Endothelial cell of umbilical vein (primary cell): ENCODE data around the gene FAM187B. TPM values are rescaled to one million over a fixed set of nuclear protein-coding genes. Genes with fewer than 3 reads are reported as not detected.

ENCODE experiments used
- BruUV-seq: library from RNA; stranded (reverse); fragments of 400-500 nt; replicated peaks from 2 replicates; lab custom pipeline; 2021; lab: Mats Ljungman, UMichigan
- CTCF ChIA-PET: fragments of 300-600, 350-600 bp; sonication (Branson Sonifier 250); formaldehyde crosslinking; loops from one replicate; lab custom pipeline; 2021; ENCODE audit warnings: antibody characterized with exemption, inconsistent platforms; lab: Charles Lee
- POLR2A ChIA-PET: fragments of 300-600, 350-600 bp; sonication (Branson Sonifier 250); formaldehyde crosslinking; loops from one replicate; lab custom pipeline; 2021; ENCODE audit warnings: antibody characterized with exemption, inconsistent platforms; lab: Charles Lee
- DNase-seq: peaks from one replicate; pipeline ENCODE4 v3.0.0-alpha.2; 2011; ENCODE audit warnings: low read depth, low spot score
- FAIRE-seq: peaks from 2 replicates; lab custom pipeline; 2011; peaks lifted over from hg19 to GRCh38; lab: Jason Lieb, UNC
- H2AFZ ChIP-seq: 2 replicates; pipeline ENCODE4 v1.6.0; 2012; ENCODE audit warnings: low read depth, low read length, control low read depth, inconsistent platforms
- H3K27ac ChIP-seq: 2 replicates; pipeline ENCODE4 v1.5.1; 2011; ENCODE audit warnings: low read depth, mild to moderate bottlenecking, control low read depth, low read length, moderate library complexity; ENCODE audit not compliant: insufficient read depth
- H3K27me3 ChIP-seq, 2 experiments: 2 replicates each; pipeline versions ENCODE4 v1.6.0 to v1.6.1; 2011; ENCODE audit warnings: low read length in 2 of 2, mixed read lengths in 1 of 2; ENCODE audit not compliant: control insufficient read depth in 2 of 2, insufficient read depth in 2 of 2
- H3K36me3 ChIP-seq, 2 experiments: 2 replicates in 1 of 2; 3 replicates in 1 of 2; pipeline ENCODE4 v1.5.1; 2011; ENCODE audit warnings: low read length in 2 of 2, mild to moderate bottlenecking in 1 of 2, moderate library complexity in 1 of 2; ENCODE audit not compliant: control insufficient read depth in 2 of 2, insufficient read depth in 2 of 2; ENCODE audit errors: extremely low read depth in 1 of 2
- H3K4me1 ChIP-seq: 3 replicates; pipeline ENCODE4 v1.5.1; 2011; ENCODE audit warnings: mild to moderate bottlenecking, low read length; ENCODE audit not compliant: control insufficient read depth, insufficient read depth; ENCODE audit errors: extremely low read depth
- H3K4me2 ChIP-seq: 2 replicates; pipeline ENCODE4 v1.6.1; 2011; ENCODE audit warnings: low read length, control low read depth, mixed read lengths; ENCODE audit not compliant: insufficient read depth
- H3K4me3 ChIP-seq, 3 experiments: fragments of 200-600 bp in 1 of 3; sonication (generic), shearing (Covaris generic) in 1 of 3; replicated peaks in 1 of 3; 2 replicates each; pipeline ENCODE4 v1.5.1; 2011 to 2016; ENCODE audit warnings: control low read depth in 3 of 3, low read length in 3 of 3, mild to moderate bottlenecking in 2 of 3, inconsistent platforms in 1 of 3, low read depth in 1 of 3, moderate library complexity in 1 of 3; ENCODE audit not compliant: insufficient read depth in 1 of 3
- H3K79me2 ChIP-seq: 2 replicates; pipeline ENCODE4 v1.6.0; 2012; ENCODE audit warnings: low read length, inconsistent platforms; ENCODE audit not compliant: control insufficient read depth, insufficient read depth
- H3K9ac ChIP-seq: replicated peaks from 2 replicates; pipeline ENCODE3; 2011; ENCODE audit warnings: low read length, control low read depth; ENCODE audit not compliant: insufficient read depth; ENCODE audit errors: extremely low read depth
- H3K9me1 ChIP-seq: replicated peaks from 3 replicates; pipeline ENCODE4 v1.6.0; 2011; ENCODE audit warnings: mild to moderate bottlenecking, low read length; ENCODE audit not compliant: control insufficient read depth, insufficient read depth; ENCODE audit errors: extremely low read depth
- H3K9me3 ChIP-seq: replicated peaks from 2 replicates; pipeline ENCODE4 v1.5.1; 2012; ENCODE audit warnings: low read length, inconsistent platforms; ENCODE audit not compliant: control insufficient read depth, insufficient read depth
- H4K20me1 ChIP-seq: replicated peaks from 2 replicates; pipeline ENCODE3; 2011; ENCODE audit warnings: mild to moderate bottlenecking, low read length; ENCODE audit not compliant: control insufficient read depth, insufficient read depth; ENCODE audit errors: extremely low read depth
- EZH2 ChIP-seq: IDR thresholded peaks from 2 replicates; pipeline ENCODE4 v1.6.1; 2012; ENCODE audit warnings: borderline replicate concordance, low read depth, mild to moderate bottlenecking, moderate library complexity, low read length, inconsistent platforms; ENCODE audit not compliant: severe bottlenecking
- FOS ChIP-seq: IDR thresholded peaks from 2 replicates; pipeline ENCODE4 v1.6.1; 2011; ENCODE audit warnings: mild to moderate bottlenecking, low read length, moderate library complexity, borderline replicate concordance; ENCODE audit not compliant: insufficient read depth
- GATA2 ChIP-seq: IDR thresholded peaks from 2 replicates; pipeline ENCODE4 v1.7.0; 2011; ENCODE audit warnings: low read depth, mild to moderate bottlenecking, moderate library complexity, mixed read lengths, low read length; ENCODE audit not compliant: insufficient read length, insufficient read depth
- JUN ChIP-seq: IDR thresholded peaks from 2 replicates; pipeline ENCODE4 v1.6.1; 2011; ENCODE audit warnings: borderline replicate concordance, low read depth; ENCODE audit not compliant: insufficient read length, insufficient read depth
- MYC ChIP-seq: IDR thresholded peaks from one replicate; pipeline ENCODE4 v1.6.1; 2011; ENCODE audit warnings: mild to moderate bottlenecking, low read depth, low read length
- POLR2A ChIP-seq: IDR thresholded peaks from 2 replicates; pipeline ENCODE4 v1.6.1; 2012; ENCODE audit warnings: low read depth, mild to moderate bottlenecking, control low read depth, low read length
- POLR2AphosphoS5 ChIP-seq: IDR thresholded peaks from 2 replicates; pipeline ENCODE4 v1.6.1; 2012; ENCODE audit warnings: low read depth, mild to moderate bottlenecking, control low read depth, low read length, moderate library complexity; ENCODE audit not compliant: insufficient read depth
- dilution Hi-C: fragments of 300-500 bp; cut with MboI; formaldehyde crosslinking; loops from one replicate; pipeline ENCODE4 v1.15.0; 2019; ENCODE audit warnings: low sequenced_read_pairs; ENCODE audit not compliant: extremely low pct_ligation_motif_present
- intact Hi-C: fragments of 100-400 bp; cut with micrococcal nuclease; formaldehyde crosslinking; loops from one replicate; pipeline ENCODE4 v1.10.0; 2022
- polyA plus RNA-seq, 4 experiments: library from polyadenylated mRNA; depleted of rRNA in 3 of 4; stranded (reverse) in 3 of 4; unstranded in 1 of 4; fragments of >200 nt; gene quantifications; 2 replicates each; pipeline versions ENCODE4 v1.2.1 to v1.2.3, GENCODE V29; 2011 to 2012; ENCODE audit warnings: missing spikeins in 1 of 4
- total RNA-seq: library from RNA; stranded (reverse); gene quantifications from 2 replicates; pipeline ENCODE4 v1.2.3, GENCODE V29; 2021
- TF ChIP-seq, protein P1 (sequence below): IDR thresholded peaks from 2 replicates; pipeline ENCODE4 v1.6.1; 2011; ENCODE audit not compliant: insufficient read depth, insufficient read length
- TF ChIP-seq, protein P2 (sequence below), 2 donors: IDR thresholded peaks; 1 replicate in 1 of 2; 2 replicates in 1 of 2; pipeline ENCODE4 v1.5.1; 2011; ENCODE audit warnings: low read length in 2 of 2, mild to moderate bottlenecking in 2 of 2, moderate library complexity in 2 of 2, control low read depth in 1 of 2, inconsistent platforms in 1 of 2, low read depth in 1 of 2; ENCODE audit not compliant: insufficient read depth in 1 of 2; ENCODE audit errors: extremely low read depth in 1 of 2

FAM187B gene
- total and polyA plus RNA-seq, 2 donors (not counting 3 experiments of a cell fraction or from before 2014, with no cell fraction given) = not detected

DNA sequence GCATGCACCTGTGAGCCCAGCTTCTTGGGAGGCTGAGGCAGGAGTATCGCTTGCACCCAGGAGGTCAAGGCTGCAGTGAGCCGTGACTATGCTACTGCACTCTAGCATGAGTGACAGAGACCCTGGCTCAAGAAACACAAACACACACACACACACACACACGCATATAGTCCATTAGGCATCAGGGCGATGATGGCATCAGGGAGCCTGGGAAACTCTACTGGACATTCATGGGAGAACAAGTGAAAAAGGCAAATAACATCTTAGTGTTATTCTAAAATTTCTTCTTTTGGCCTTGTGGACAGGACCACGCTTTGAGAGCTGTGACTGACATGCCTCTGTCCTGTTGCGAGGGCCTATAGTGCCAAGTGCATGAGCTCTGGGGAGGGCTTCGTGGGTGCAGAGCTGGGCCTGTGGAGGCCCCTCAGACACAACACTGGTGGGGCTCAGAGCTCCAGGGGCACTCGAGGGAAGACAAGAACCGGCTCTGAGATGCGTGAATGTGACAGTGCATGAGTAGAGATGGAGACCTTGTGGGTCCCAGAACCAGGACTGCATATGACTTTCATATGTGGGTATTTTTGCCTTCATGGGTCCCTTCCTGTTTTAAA lies 32.3 kb upstream of the FAM187B start:
- DNase-seq (no peak), FAIRE-seq (no peak)
- Histone ChIP-seq H3K27ac (no peak overlapping the region), H3K4me1 (no peaks in the 10 kb centered on the region), H3K9me1 (no peaks in the 10 kb centered on the region), H4K20me1 (no peaks in the 10 kb centered on the region), H3K9ac (no peak overlapping the region), H3K27me3 (peaks cover 0 to 2% of the 10 kb centered on the region in 2 experiments), H3K4me3 (no peak overlapping the region), H2AFZ (no peak overlapping the region), H3K79me2 (no peaks in the 10 kb centered on the region), H3K9me3 (no peaks in the 10 kb centered on the region), H3K36me3 (no peaks in the 10 kb centered on the region), H3K4me2 (no peak overlapping the region)
- dilution Hi-C loops (no loop called here), intact Hi-C loops (loop anchor here (10.0 kb wide), 1 partner anchor 226 kb away; the partner anchor contains the start of gene SCN1B)
- BruUV-seq = no TSS peak
- CTCF ChIA-PET = interaction anchor here (0.7 kb wide), 1 partner anchor 107 kb away, joined by 3 read pairs; the partner anchor contains the start of gene FXYD5
- TF ChIP-seq FOS (no peak), JUN (no peak), GATA2 (no peak), POLR2AphosphoS5 (no peak), MYC (no peak), POLR2A (no peak), EZH2 (no peak)
- TF ChIP-seq, protein P1, sequence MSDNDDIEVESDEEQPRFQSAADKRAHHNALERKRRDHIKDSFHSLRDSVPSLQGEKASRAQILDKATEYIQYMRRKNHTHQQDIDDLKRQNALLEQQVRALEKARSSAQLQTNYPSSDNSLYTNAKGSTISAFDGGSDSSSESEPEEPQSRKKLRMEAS = no peak
- TF ChIP-seq, protein P2, sequence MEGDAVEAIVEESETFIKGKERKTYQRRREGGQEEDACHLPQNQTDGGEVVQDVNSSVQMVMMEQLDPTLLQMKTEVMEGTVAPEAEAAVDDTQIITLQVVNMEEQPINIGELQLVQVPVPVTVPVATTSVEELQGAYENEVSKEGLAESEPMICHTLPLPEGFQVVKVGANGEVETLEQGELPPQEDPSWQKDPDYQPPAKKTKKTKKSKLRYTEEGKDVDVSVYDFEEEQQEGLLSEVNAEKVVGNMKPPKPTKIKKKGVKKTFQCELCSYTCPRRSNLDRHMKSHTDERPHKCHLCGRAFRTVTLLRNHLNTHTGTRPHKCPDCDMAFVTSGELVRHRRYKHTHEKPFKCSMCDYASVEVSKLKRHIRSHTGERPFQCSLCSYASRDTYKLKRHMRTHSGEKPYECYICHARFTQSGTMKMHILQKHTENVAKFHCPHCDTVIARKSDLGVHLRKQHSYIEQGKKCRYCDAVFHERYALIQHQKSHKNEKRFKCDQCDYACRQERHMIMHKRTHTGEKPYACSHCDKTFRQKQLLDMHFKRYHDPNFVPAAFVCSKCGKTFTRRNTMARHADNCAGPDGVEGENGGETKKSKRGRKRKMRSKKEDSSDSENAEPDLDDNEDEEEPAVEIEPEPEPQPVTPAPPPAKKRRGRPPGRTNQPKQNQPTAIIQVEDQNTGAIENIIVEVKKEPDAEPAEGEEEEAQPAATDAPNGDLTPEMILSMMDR (IDR thresholded peaks at IDR 0.05; ENCODE audit: extremely low read depth in 1 of 2, insufficient read depth in 1 of 2, low read depth in 1 of 2, low read length in 2 of 2) = no peak
- POLR2A ChIA-PET = no interaction called here
